Measurements from ENCODE around the gene ARL8B. TPM values are rescaled to one million over a fixed set of nuclear protein-coding genes. Genes with fewer than 3 reads are reported as not detected.
A peak's percentile ranks its signal among the peaks of the same experiment; 100 is the strongest.

The ARL8B gene
- total and polyA plus RNA-seq, 10 of the 15 experiments (the other 5 are each of a cell fraction or from before 2014, with no cell fraction given) = 22.0 to 80.6 (median 43.7) TPM

GRCh38 chr3:5220667-5221431, 98.8 kb downstream of the ARL8B start:
- Histone ChIP-seq H4K20me1 (ENCODE audit: control insufficient read depth, insufficient read depth) (no peaks in the 10 kb centered on the region; the same call in 1 of the 2 replicates), H3K36me3 (ENCODE audit: control insufficient read depth in 2 of 2, insufficient read depth in 2 of 2, low read length in 1 of 2) (peaks cover 14 to 43% of the 10 kb centered on the region in 2 experiments), H3K4me1 (ENCODE audit: control insufficient read depth, insufficient read depth, low read length) (no peaks in the 10 kb centered on the region), H3K4me2 (ENCODE audit: control insufficient read depth, insufficient read depth) (no peak overlapping the region), H3K27ac (ENCODE audit: control insufficient read depth, insufficient read depth) (no peak overlapping the region), H2AFZ (ENCODE audit: control insufficient read depth, low read depth, low read length) (no peak overlapping the region), H3K9ac (ENCODE audit: control insufficient read depth, insufficient read depth, low read length) (no peak overlapping the region), H3K27me3 (replicated peaks in 1 of 2; ENCODE audit: control insufficient read depth in 2 of 2, insufficient read depth in 2 of 2, low read length in 1 of 2) (no peaks in the 10 kb centered on the region), H3K4me3 (no peak overlapping the region), H3K79me2 (ENCODE audit: control insufficient read depth, insufficient read depth, low read length) (no peaks in the 10 kb centered on the region), H3K9me3 (replicated peaks; ENCODE audit: control insufficient read depth, insufficient read depth, low read length) (no peaks in the 10 kb centered on the region)
- DNase-seq (ENCODE audit: low read depth, low spot score) (no peak), FAIRE-seq (no peak), ATAC-seq (peak; percentile 25)
- WGBS (ENCODE audit: insufficient coverage, insufficient replicate concordance, low lambda C conversion rate, missing lambda C conversion rate) = 85% methylated on average over 10 of the region's 11 CpGs
- TF ChIP-seq POLR2A (IDR thresholded peaks at IDR 0.05; ENCODE audit: low read depth, low read length) (0 out of 2 replicates have a peak, but pooled peaks have one; percentile 32), EP300 (IDR thresholded peaks at IDR 0.05; ENCODE audit: borderline replicate concordance in 1 of 2, control insufficient read depth in 1 of 2, low read depth in 2 of 2, low read length in 2 of 2) (no peak)
- in situ Hi-C loops (cut with MboI) (no loop called here), intact Hi-C loops (cut with micrococcal nuclease; ENCODE audit: unreplicated experiment) (loop anchor here (10.0 kb wide), 1 partner anchor 504 kb away; no protein-coding TSS in a partner anchor)
- no TSS peak for BruUV-seq (replicated peaks)
- ChIA-PET RAD21 (ENCODE audit: unreplicated experiment) (interaction anchor here (1.3 kb wide), 1 partner anchor 34 kb away, joined by 3 read pairs; no protein-coding TSS in a partner anchor), POLR2A (interaction anchor here (0.6 kb wide), 1 partner anchor 95 kb away, joined by 3 read pairs; no protein-coding TSS in a partner anchor), SMC1A (ENCODE audit: uncharacterized antibody, unreplicated experiment) (interaction anchor here (1.2 to 1.6 kb wide), 2 partner anchors 29 to 68 kb away, joined by 3 read pairs; no protein-coding TSS in a partner anchor), CTCF (interaction anchor here (0.6 kb wide), 1 partner anchor 150 kb away, joined by 3 read pairs; no protein-coding TSS in a partner anchor)

- BruUV-seq (replicated peaks) = no TSS peak
- H3K9ac ChIP-seq (ENCODE audit: control insufficient read depth, insufficient read depth, low read length) = no peak overlapping the region
- FAIRE-seq (no peak), ATAC-seq (no peak), DNase-seq (ENCODE audit: low read depth, low spot score) (no peak)
- peaks cover 13 to 34% of the 10 kb centered on the region in 2 experiments for H3K36me3 ChIP-seq (ENCODE audit: control insufficient read depth in 2 of 2, insufficient read depth in 2 of 2, low read length in 1 of 2)
- ChIA-PET POLR2A (no interaction called here), CTCF (no interaction called here), RAD21 (ENCODE audit: unreplicated experiment) (no interaction called here), SMC1A (ENCODE audit: uncharacterized antibody, unreplicated experiment) (interaction anchor here (0.9 to 1.6 kb wide), 2 partner anchors 67 to 76 kb away, joined by 3 read pairs; no protein-coding TSS in a partner anchor)
- intact Hi-C loops (cut with micrococcal nuclease; ENCODE audit: unreplicated experiment) = loop anchor here (10.0 kb wide), 1 partner anchor 503 kb away; no protein-coding TSS in a partner anchor
- no peaks in the 10 kb centered on the region for H3K9me3 ChIP-seq (replicated peaks; ENCODE audit: control insufficient read depth, insufficient read depth, low read length)
- H3K4me1 ChIP-seq (ENCODE audit: control insufficient read depth, insufficient read depth, low read length) = no peaks in the 10 kb centered on the region
- no peak overlapping the region for H3K27ac ChIP-seq (ENCODE audit: control insufficient read depth, insufficient read depth)
- no peaks in the 10 kb centered on the region; the same call in 1 of the 2 replicates for H4K20me1 ChIP-seq (ENCODE audit: control insufficient read depth, insufficient read depth)
- H3K4me3 ChIP-seq = no peak overlapping the region
- H3K27me3 ChIP-seq (replicated peaks in 1 of 2; ENCODE audit: control insufficient read depth in 2 of 2, insufficient read depth in 2 of 2, low read length in 1 of 2) = no peaks in the 10 kb centered on the region
- H3K4me2 ChIP-seq (ENCODE audit: control insufficient read depth, insufficient read depth) = no peak overlapping the region
- H2AFZ ChIP-seq (ENCODE audit: control insufficient read depth, low read depth, low read length) = no peak overlapping the region
- no peaks in the 10 kb centered on the region for H3K79me2 ChIP-seq (ENCODE audit: control insufficient read depth, insufficient read depth, low read length)
- WGBS (ENCODE audit: insufficient coverage, insufficient replicate concordance, low lambda C conversion rate, missing lambda C conversion rate) = 66% methylated on average over 6 of the region's 6 CpGs
- TF ChIP-seq, protein P1, sequence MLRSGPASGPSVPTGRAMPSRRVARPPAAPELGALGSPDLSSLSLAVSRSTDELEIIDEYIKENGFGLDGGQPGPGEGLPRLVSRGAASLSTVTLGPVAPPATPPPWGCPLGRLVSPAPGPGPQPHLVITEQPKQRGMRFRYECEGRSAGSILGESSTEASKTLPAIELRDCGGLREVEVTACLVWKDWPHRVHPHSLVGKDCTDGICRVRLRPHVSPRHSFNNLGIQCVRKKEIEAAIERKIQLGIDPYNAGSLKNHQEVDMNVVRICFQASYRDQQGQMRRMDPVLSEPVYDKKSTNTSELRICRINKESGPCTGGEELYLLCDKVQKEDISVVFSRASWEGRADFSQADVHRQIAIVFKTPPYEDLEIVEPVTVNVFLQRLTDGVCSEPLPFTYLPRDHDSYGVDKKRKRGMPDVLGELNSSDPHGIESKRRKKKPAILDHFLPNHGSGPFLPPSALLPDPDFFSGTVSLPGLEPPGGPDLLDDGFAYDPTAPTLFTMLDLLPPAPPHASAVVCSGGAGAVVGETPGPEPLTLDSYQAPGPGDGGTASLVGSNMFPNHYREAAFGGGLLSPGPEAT (IDR thresholded peaks at IDR 0.05; ENCODE audit: low read depth) = no peak
- TF ChIP-seq, protein P2, sequence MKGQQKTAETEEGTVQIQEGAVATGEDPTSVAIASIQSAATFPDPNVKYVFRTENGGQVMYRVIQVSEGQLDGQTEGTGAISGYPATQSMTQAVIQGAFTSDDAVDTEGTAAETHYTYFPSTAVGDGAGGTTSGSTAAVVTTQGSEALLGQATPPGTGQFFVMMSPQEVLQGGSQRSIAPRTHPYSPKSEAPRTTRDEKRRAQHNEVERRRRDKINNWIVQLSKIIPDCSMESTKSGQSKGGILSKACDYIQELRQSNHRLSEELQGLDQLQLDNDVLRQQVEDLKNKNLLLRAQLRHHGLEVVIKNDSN (IDR thresholded peaks at IDR 0.05; ENCODE audit: borderline replicate concordance, extremely low read length, insufficient read depth, low read depth, low read length) = no peak
- TF ChIP-seq BACH1 (IDR thresholded peaks at IDR 0.05; ENCODE audit: borderline replicate concordance) (no peak), FOXM1 (IDR thresholded peaks at IDR 0.05; ENCODE audit: low read depth, low read length) (no peak), CEBPB (IDR thresholded peaks at IDR 0.05; ENCODE audit: borderline replicate concordance in 1 of 2, low read depth in 2 of 2, low read length in 2 of 2) (no peak), EGR1 (IDR thresholded peaks at IDR 0.05; ENCODE audit: borderline replicate concordance in 1 of 2, low read depth in 2 of 2, low read length in 2 of 2) (no peak), ZNF207 (IDR thresholded peaks at IDR 0.05; ENCODE audit: borderline replicate concordance) (no peak), CBX5 (IDR thresholded peaks at IDR 0.05; ENCODE audit: low read depth) (no peak), BHLHE40 (IDR thresholded peaks at IDR 0.05; ENCODE audit: borderline replicate concordance in 1 of 2, low read depth in 2 of 2, low read length in 1 of 2) (no peak), HDAC6 (IDR thresholded peaks at IDR 0.05; ENCODE audit: unreplicated experiment) (no peak), ZNF217 (IDR thresholded peaks at IDR 0.05) (no peak)
- in situ Hi-C loops (cut with MboI) = no loop called here
Measured at GRCh38 chr3:5221701-5222100, 99.6 kb downstream of the ARL8B start.

Data from GM12878 (cell line).